ENCODE results near the gene CYP19A1.
A peak's percentile ranks its signal among the peaks of the same experiment; 100 is the strongest.

The CYP19A1 gene

DNA sequence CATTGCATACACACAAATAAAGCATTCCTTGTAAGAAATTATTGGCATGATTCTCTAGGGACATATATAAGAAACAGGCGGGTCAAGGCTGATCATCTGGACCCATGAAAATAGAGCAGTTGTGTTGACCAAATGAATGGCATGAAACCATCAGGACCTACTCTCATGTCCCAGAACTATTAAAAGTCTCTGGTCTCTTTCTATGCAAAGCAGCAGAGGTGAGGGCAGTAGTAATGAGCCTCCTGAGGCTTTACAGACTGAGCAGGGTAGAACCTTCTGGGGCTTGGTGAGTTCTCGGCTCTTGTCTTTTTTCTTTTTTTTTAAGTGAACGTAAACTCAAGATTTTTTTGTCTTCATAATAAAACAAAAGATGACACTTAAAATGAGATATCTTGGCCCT is 12.3 kb upstream of the CYP19A1 start:
- DNase-seq (ENCODE audit: low read depth) = no peak
- H3K4me3 ChIP-seq (ENCODE audit: low read length) = no peak overlapping the region
- no peak for TF ChIP-seq CTCF (conservative IDR thresholded peaks at IDR 0.05; ENCODE audit: low read depth, low read length)

DNA sequence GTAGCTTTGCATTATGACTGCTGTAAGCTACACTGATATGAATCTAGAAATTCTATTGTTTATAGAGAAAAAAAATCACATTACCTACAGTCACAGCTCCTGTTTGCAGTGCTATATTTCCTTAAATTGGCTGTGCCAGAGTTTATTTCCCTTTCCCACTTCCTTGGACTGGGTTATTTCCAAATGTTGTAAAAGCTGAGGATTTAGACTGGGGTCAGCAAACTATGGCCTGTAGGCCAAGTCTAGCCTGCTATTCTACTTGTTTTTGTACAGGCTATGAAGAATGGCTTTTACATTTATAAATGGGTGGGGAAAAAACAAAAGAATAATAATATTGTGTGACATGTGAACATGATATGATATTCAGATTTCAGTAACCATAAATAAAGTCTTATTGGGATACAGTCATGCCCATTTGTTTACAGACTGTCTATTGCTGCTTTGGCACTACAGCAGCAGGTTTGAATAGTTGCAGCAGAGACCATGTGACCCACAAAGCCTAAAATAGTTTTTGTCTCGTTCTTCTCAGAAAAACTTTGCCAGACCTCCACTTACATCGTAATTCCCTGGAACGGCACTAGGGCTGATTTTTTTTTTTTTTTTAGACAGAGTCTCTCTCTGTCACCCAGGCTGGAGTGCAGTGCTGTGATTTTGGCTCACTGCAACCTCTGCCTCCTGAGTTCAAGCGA is 10.9 kb upstream of the CYP19A1 start:
- no peak for DNase-seq (ENCODE audit: low read depth)
- no peak for TF ChIP-seq CTCF (conservative IDR thresholded peaks at IDR 0.05; ENCODE audit: low read depth, low read length)
- H3K4me3 ChIP-seq (ENCODE audit: low read length) = no peak overlapping the region

DNA sequence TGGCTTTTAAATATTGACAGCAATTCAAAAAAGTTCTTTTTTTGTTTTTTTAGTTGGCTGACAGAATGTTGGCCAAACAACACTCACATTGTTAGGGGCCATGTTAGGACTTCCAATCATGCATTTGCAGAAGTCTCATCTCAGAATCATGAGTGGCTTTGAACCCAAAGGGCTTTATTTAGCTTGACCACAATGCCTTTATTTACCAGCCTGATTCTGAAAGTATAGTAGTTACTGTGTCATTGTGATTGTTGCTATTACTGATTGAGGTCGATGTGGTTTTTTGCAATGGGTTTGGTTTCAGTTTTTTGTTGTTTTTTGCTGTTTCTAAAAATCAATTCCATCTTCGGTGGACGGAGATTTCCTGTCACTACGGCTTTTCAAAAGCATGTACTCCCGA is 10.3 kb upstream of the CYP19A1 start:
- no peak overlapping the region for H3K4me3 ChIP-seq (ENCODE audit: low read length)
- DNase-seq (ENCODE audit: low read depth) = no peak
- TF ChIP-seq CTCF (conservative IDR thresholded peaks at IDR 0.05; ENCODE audit: low read depth, low read length) = no peak

- H3K4me3 ChIP-seq (ENCODE audit: low read length) = no peak overlapping the region
- TF ChIP-seq CTCF (conservative IDR thresholded peaks at IDR 0.05; ENCODE audit: low read depth, low read length) = no peak
- DNase-seq (ENCODE audit: low read depth) = no peak
Observed at GRCh38 chr15:51346136-51346535, 7.7 kb upstream of the CYP19A1 start.

DNA sequence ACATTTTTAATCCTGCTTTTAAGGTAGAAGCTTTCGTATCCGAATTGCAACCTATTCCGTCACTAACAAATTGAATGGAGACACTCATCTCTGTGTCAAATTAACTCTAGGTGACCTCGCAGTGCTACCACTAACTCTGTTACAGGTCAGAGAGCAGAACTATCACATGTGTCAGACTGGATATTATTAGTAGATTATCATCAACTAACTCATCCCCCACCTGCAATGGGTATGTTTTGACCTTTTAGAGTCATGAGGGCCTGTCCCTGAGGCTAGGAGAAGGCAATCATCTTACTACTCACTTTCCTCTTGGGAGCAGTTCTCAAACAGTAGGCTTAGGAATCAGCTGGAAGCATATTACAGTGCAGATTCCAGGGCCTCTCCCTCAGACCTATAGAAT is 5.1 kb upstream of the CYP19A1 start:
- no peak for DNase-seq (ENCODE audit: low read depth)
- no peak overlapping the region for H3K4me3 ChIP-seq (ENCODE audit: low read length)
- no peak for TF ChIP-seq CTCF (conservative IDR thresholded peaks at IDR 0.05; ENCODE audit: low read depth, low read length)

- peak overlapping the region; percentile 17 for H3K4me3 ChIP-seq (ENCODE audit: low read length)
- DNase-seq (ENCODE audit: low read depth) = no peak
- no peak for TF ChIP-seq CTCF (conservative IDR thresholded peaks at IDR 0.05; ENCODE audit: low read depth, low read length)
Observed at GRCh38 chr15:51342227-51342999, 4.0 kb upstream of the CYP19A1 start.
